Measurements from ENCODE around the gene SLIT3.

Gene SLIT3

DNA sequence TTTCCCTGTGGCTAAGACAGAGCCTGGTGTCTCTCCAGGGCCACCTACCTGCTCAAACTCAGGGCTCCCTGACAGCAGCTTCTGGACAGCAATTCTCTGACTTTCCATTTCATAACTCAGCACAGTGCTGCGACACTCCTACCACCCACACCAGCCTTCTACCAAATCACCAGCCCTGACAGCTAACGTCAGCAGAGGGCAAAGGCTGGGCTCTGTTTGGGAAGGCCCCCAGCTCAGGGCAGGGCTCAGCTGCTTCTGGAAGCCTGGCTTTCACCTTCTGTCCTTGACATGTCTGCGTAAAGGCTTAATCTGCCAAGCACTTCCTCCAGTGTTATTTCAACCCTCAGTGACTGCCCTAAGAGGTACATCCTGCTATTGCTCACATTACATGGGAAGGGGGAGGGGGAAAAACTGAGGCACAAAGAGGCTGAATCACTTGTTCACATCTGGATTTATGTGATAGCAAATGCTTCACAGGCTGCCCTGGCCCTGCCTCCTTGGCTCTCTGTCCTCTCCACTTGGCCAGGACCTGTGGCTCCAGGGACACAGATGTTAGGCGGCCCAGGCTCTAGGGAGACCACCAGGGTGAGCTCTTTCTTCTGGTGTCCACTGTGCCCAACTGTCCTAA is 619.3 kb downstream of the SLIT3 start:
- Histone ChIP-seq H3K4me3 (ENCODE audit: low read depth, low read length) (no peak overlapping the region), H3K27ac (ENCODE audit: low read depth, low read length) (no peak overlapping the region), H3K4me1 (ENCODE audit: control insufficient read depth, insufficient read depth, low read length) (peaks cover 5% of the 10 kb centered on the region; the same call in 1 of the 2 replicates), H3K9ac (ENCODE audit: low read length) (no peak overlapping the region), H3K27me3 (ENCODE audit: control insufficient read depth, insufficient read depth, low read length) (no peaks in the 10 kb centered on the region), H3K36me3 (ENCODE audit: control insufficient read depth, insufficient read depth, low read length) (no peaks in the 10 kb centered on the region), H3K9me3 (ENCODE audit: control insufficient read depth, insufficient read depth, low read depth, low read length) (no peaks in the 10 kb centered on the region)

DNA sequence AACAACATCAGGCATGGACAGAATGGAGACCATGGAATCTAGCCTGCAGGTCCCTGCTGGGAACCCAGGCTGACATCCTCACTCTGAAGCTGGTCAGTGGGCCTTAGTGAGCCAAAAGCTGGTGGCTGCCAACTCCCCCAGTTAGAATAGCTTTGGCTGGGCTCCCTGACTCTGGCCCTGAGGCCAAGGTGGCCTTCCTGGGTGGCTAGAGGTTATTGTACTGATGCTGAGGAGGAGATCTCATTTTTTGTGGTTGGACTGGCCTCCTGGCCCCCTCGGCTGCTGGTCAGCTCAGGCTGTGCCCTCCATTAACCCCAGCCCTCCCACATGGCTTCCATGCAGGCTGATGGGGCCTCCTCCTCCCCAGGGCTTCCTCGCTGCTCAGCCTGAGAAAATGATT is 620.5 kb downstream of the SLIT3 start:
- Histone ChIP-seq H3K4me1 (ENCODE audit: control insufficient read depth, insufficient read depth, low read length) (peaks cover 5% of the 10 kb centered on the region; the same call in 1 of the 2 replicates), H3K27me3 (ENCODE audit: control insufficient read depth, insufficient read depth, low read length) (no peaks in the 10 kb centered on the region), H3K4me3 (ENCODE audit: low read depth, low read length) (no peak overlapping the region), H3K36me3 (ENCODE audit: control insufficient read depth, insufficient read depth, low read length) (no peaks in the 10 kb centered on the region), H3K27ac (ENCODE audit: low read depth, low read length) (no peak overlapping the region), H3K9me3 (ENCODE audit: control insufficient read depth, insufficient read depth, low read depth, low read length) (no peaks in the 10 kb centered on the region), H3K9ac (ENCODE audit: low read length) (no peak overlapping the region)

DNA sequence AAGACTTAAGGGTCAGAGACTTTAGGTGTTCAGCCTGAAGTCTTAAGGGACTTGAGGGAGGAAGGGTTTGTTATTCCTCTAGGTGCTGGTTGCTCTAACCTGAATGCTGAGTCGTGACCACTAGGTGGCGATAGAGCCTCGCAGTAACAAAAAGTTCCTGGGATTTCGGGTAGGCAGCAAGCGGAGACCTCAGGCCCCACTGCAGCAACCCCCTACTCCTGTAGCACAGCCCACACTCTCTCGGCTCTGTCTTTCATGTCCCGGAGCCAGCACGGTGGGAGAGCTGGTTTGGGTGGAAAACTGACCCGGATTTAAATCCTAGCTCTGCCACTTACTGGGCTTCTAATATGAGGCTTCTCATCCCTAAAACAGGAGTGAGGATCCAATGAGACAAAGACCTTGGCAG is 621.4 kb downstream of the SLIT3 start:
- no peak overlapping the region for H3K9ac ChIP-seq (ENCODE audit: low read length)
- no peaks in the 10 kb centered on the region for H3K9me3 ChIP-seq (ENCODE audit: control insufficient read depth, insufficient read depth, low read depth, low read length)
- H3K27me3 ChIP-seq (ENCODE audit: control insufficient read depth, insufficient read depth, low read length), result no peaks in the 10 kb centered on the region
- H3K27ac ChIP-seq (ENCODE audit: low read depth, low read length), result no peak overlapping the region
- H3K36me3 ChIP-seq (ENCODE audit: control insufficient read depth, insufficient read depth, low read length), result no peaks in the 10 kb centered on the region
- H3K4me3 ChIP-seq (ENCODE audit: low read depth, low read length), result no peak overlapping the region
- H3K4me1 ChIP-seq (ENCODE audit: control insufficient read depth, insufficient read depth, low read length), result peaks cover 5% of the 10 kb centered on the region; the same call in 1 of the 2 replicates

DNA sequence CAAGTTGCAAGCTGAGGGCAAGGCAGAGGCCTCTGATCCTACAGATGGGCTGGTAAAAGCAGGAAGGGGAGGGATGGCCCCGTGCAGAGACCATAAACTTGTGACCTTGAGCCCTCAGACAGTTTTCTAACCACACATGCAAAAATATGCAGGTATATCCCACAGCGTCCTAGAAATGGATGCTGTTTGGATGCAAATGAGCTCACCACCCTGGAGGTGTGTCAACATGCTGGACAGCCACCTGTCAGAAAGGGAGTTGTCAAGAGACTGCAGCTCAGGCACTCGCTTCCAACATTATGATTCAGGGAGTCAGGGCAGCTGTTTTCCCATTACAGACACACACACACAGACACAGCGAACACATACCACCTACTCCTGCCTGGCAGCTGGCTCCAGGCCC is 624.4 kb downstream of the SLIT3 start:
- Histone ChIP-seq H3K9me3 (ENCODE audit: control insufficient read depth, insufficient read depth, low read depth, low read length) (no peaks in the 10 kb centered on the region), H3K27ac (ENCODE audit: low read depth, low read length) (no peak overlapping the region), H3K4me3 (ENCODE audit: low read depth, low read length) (no peak overlapping the region), H3K9ac (ENCODE audit: low read length) (no peak overlapping the region), H3K27me3 (ENCODE audit: control insufficient read depth, insufficient read depth, low read length) (no peaks in the 10 kb centered on the region), H3K4me1 (ENCODE audit: control insufficient read depth, insufficient read depth, low read length) (peaks cover 2% of the 10 kb centered on the region; the same call in 1 of the 2 replicates), H3K36me3 (ENCODE audit: control insufficient read depth, insufficient read depth, low read length) (no peaks in the 10 kb centered on the region)

DNA sequence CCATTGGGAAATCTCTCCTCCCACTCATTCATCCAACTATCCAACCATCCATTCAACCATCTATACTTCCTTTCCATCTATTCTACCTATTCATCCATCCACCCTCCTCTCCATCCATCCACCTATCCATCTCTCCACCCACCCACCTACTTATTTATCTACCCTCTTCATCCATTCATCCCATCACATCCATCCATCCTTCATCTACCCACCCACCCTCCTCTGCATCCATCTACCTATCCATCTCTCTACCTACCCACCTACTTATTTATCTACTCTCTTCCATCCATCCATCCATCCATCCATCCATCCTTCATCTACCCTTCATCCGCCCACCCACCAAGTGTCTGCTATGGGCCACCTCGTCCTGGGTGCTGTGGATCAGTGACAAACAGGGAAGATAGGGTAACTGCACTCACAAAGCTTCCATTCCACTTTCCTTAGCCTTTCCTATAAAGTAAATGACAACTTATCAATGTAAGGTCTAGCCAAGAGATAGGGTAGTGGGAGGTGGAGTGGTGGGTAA is 625.0 kb downstream of the SLIT3 start:
- Histone ChIP-seq H3K9ac (ENCODE audit: low read length) (no peak overlapping the region), H3K27ac (ENCODE audit: low read depth, low read length) (no peak overlapping the region), H3K27me3 (ENCODE audit: control insufficient read depth, insufficient read depth, low read length) (no peaks in the 10 kb centered on the region), H3K4me3 (ENCODE audit: low read depth, low read length) (no peak overlapping the region), H3K9me3 (ENCODE audit: control insufficient read depth, insufficient read depth, low read depth, low read length) (no peaks in the 10 kb centered on the region), H3K36me3 (ENCODE audit: control insufficient read depth, insufficient read depth, low read length) (no peaks in the 10 kb centered on the region), H3K4me1 (ENCODE audit: control insufficient read depth, insufficient read depth, low read length) (peaks cover 2% of the 10 kb centered on the region; the same call in 1 of the 2 replicates)

DNA sequence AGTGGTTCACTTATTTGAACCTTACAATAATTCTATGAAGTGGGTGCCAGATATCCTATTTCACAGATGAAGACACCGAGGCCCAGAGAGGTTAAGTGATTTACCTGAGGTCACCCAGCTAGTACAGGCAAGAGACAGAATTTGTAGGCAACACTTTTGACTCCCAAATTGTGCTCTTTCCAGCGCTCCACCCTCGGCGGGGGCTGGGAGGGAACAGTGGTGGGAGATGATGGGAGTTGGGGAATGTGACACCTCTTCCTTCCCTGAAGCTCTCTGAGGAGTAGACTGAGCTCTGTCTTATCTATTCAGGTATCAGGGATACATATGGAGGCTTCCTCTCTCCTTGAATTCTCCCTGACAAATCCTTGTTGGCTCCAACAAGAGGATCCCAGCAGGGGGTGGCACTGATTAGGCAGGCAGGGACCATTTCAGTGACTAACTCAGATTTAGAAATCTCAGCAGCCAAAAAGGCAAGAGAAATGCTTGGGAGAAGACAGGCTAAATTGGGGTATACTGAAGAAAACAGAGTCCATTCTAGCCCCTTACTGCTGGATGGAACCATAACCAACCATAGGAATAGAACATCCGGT is 626.0 kb downstream of the SLIT3 start:
- Histone ChIP-seq H3K9ac (ENCODE audit: low read length) (no peak overlapping the region), H3K27ac (ENCODE audit: low read depth, low read length) (no peak overlapping the region), H3K4me3 (ENCODE audit: low read depth, low read length) (no peak overlapping the region), H3K4me1 (ENCODE audit: control insufficient read depth, insufficient read depth, low read length) (peaks cover 2% of the 10 kb centered on the region; the same call in 1 of the 2 replicates), H3K27me3 (ENCODE audit: control insufficient read depth, insufficient read depth, low read length) (no peaks in the 10 kb centered on the region), H3K36me3 (ENCODE audit: control insufficient read depth, insufficient read depth, low read length) (no peaks in the 10 kb centered on the region), H3K9me3 (ENCODE audit: control insufficient read depth, insufficient read depth, low read depth, low read length) (no peaks in the 10 kb centered on the region)

DNA sequence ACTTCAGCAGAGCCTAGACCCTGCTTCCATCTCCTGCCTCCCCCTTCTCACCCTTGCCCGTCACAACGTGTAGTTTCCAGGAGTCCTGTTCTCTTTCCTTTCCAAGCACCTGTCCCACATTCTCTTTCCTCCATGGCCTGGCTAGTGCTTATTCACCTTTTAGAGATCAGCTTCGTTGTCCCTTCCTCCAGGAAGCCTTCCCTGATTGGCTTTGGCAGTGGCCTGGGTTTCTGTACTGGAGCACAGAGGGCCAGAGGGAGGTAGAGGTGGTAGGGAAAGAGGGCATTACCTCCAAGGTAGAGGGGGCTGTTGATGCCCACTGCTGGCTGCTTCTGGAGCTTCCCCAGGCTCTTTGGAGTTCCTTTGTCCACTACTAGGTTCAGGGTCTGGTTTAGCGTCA is 628.1 kb downstream of the SLIT3 start:
- Histone ChIP-seq H3K27me3 (ENCODE audit: control insufficient read depth, insufficient read depth, low read length) (no peaks in the 10 kb centered on the region), H3K9ac (ENCODE audit: low read length) (no peak overlapping the region), H3K36me3 (ENCODE audit: control insufficient read depth, insufficient read depth, low read length) (no peaks in the 10 kb centered on the region), H3K27ac (ENCODE audit: low read depth, low read length) (no peak overlapping the region), H3K9me3 (ENCODE audit: control insufficient read depth, insufficient read depth, low read depth, low read length) (no peaks in the 10 kb centered on the region), H3K4me3 (ENCODE audit: low read depth, low read length) (no peak overlapping the region), H3K4me1 (ENCODE audit: control insufficient read depth, insufficient read depth, low read length) (no peaks in the 10 kb centered on the region)

DNA sequence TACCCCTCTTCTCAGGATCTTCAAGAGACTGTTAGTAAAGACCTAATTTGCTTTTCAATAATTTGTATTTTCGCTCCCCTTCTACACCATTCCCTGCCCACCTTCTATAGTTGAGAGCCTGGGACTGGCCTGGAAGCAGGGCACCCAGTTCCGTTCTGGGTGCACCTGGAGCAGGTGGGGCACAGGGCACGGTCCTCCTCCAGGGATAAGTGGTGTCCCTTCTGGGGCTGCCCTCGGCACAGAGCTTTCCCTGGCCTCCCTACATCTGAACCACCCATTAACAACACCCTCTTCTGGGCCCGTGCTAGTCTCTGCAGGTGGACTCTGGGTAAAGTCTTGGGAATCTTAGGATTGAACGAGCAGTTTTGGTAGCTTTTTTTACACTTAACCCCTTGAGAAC is 628.9 kb downstream of the SLIT3 start:
- Histone ChIP-seq H3K4me3 (ENCODE audit: low read depth, low read length) (no peak overlapping the region), H3K27ac (ENCODE audit: low read depth, low read length) (no peak overlapping the region), H3K27me3 (ENCODE audit: control insufficient read depth, insufficient read depth, low read length) (no peaks in the 10 kb centered on the region), H3K9me3 (ENCODE audit: control insufficient read depth, insufficient read depth, low read depth, low read length) (no peaks in the 10 kb centered on the region), H3K4me1 (ENCODE audit: control insufficient read depth, insufficient read depth, low read length) (no peaks in the 10 kb centered on the region), H3K36me3 (ENCODE audit: control insufficient read depth, insufficient read depth, low read length) (no peaks in the 10 kb centered on the region), H3K9ac (ENCODE audit: low read length) (no peak overlapping the region)

DNA sequence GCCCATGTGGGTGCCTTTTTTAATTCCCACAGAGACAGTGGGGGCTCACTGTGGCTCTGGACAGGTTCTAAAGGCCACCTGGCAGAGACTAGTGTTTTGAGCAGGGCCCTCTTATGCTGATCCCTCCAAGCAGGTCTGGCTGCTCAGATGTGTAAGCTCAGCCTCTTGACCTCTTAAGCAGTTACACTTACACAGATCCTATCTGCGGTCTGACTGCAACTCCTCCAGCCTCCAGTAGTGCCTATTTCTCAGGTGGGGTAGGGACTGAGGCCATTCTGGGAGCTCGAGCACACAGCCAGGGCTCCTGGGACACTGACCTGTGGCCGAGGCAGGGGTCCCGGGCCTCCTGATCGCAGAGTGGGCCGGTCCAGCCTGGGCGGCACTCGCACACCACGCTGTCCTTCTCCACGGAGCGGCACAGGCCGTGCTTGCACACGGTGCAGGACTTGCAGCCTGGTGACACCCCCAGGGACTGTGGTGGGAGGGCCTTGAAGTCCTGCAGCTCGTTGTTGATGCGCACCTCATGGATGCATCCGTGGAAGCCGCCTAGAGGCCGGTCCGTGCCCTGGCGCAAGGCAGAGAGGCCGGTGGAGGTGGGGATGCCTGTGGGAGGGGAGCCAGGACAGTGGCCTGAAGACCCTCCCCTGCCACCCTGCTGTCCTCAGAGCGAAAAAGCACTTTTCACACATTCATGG is 629.9 kb downstream of the SLIT3 start:
- H3K9me3 ChIP-seq (ENCODE audit: control insufficient read depth, insufficient read depth, low read depth, low read length), result no peaks in the 10 kb centered on the region
- no peaks in the 10 kb centered on the region for H3K4me1 ChIP-seq (ENCODE audit: control insufficient read depth, insufficient read depth, low read length)
- H3K4me3 ChIP-seq (ENCODE audit: low read depth, low read length), result no peak overlapping the region
- no peaks in the 10 kb centered on the region for H3K36me3 ChIP-seq (ENCODE audit: control insufficient read depth, insufficient read depth, low read length)
- H3K27ac ChIP-seq (ENCODE audit: low read depth, low read length), result no peak overlapping the region
- H3K9ac ChIP-seq (ENCODE audit: low read length), result no peak overlapping the region
- no peaks in the 10 kb centered on the region for H3K27me3 ChIP-seq (ENCODE audit: control insufficient read depth, insufficient read depth, low read length)

DNA sequence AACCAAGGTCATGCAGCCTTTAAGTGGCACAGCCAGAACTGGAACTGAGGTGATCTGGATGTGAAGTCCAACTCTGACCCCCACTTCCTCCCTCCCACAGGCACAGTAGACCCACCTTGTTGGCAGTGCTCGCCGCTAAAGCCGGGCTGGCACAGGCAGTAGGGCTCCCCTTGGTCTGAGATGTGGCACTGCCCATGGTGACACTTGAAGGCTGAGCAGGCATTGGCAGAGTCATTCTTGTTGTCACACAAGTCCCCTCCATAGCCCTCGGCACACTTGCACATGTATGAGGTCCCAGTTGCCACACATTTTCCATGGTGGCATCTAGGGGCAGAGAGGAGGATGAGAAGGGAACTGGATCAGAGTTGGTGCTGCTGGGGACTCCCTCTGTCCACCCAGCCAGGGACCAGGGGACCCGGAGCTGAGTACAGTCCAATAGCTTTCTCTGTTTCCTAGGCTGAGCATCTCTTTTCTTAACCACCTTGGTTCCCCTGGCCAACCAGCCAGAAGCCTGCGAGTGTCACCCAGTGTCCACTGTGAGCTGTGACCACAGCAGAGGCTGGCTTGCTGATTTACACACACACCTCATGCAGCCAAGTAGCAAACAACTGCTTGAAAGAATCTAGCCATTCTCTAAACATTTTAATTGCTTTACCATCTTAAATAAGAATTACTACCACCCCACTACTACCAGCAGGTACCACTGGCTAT is 631.1 kb downstream of the SLIT3 start:
- Histone ChIP-seq H3K9ac (ENCODE audit: low read length) (no peak overlapping the region), H3K27ac (ENCODE audit: low read depth, low read length) (no peak overlapping the region), H3K4me3 (ENCODE audit: low read depth, low read length) (no peak overlapping the region)

DNA sequence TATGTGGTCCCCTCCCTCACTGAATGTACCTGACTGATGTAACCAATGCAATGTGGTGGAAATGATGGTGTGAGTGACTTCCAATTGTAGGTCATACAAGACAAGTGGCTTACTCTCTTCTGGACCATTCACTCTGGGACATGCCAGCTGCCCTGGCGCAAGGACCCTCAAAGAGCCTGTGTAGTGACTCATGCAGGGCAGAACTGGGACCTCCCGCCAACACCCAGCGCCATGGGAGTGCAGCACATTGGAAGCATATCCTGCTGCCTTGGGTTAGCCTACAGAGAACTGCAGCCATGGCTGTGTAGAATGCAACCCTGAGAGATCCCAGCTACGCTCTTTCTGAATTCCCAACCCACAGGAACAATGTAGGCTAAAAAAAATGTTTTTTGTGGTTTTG is 631.8 kb downstream of the SLIT3 start:
- H3K9me3 ChIP-seq (ENCODE audit: control insufficient read depth, insufficient read depth, low read depth, low read length), result no peaks in the 10 kb centered on the region
- no peaks in the 10 kb centered on the region for H3K36me3 ChIP-seq (ENCODE audit: control insufficient read depth, insufficient read depth, low read length)
- no peaks in the 10 kb centered on the region for H3K27me3 ChIP-seq (ENCODE audit: control insufficient read depth, insufficient read depth, low read length)
- no peak overlapping the region for H3K4me3 ChIP-seq (ENCODE audit: low read depth, low read length)
- no peaks in the 10 kb centered on the region for H3K4me1 ChIP-seq (ENCODE audit: control insufficient read depth, insufficient read depth, low read length)
- no peak overlapping the region for H3K9ac ChIP-seq (ENCODE audit: low read length)
- no peak overlapping the region for H3K27ac ChIP-seq (ENCODE audit: low read depth, low read length)

More for the DNA sequence above, 631.1 kb downstream of the SLIT3 start:
- H3K4me1 ChIP-seq (ENCODE audit: control insufficient read depth, insufficient read depth, low read length), result no peaks in the 10 kb centered on the region
- H3K9me3 ChIP-seq (ENCODE audit: control insufficient read depth, insufficient read depth, low read depth, low read length), result no peaks in the 10 kb centered on the region
- no peaks in the 10 kb centered on the region for H3K27me3 ChIP-seq (ENCODE audit: control insufficient read depth, insufficient read depth, low read length)
- H3K36me3 ChIP-seq (ENCODE audit: control insufficient read depth, insufficient read depth, low read length), result no peaks in the 10 kb centered on the region

Measured in HUES6 (cell line).